B cell (primary cell): ENCODE results near the gene ZNF630.

Source experiments
- CTCF ChIP-seq: fragments of 200-600 bp; IDR thresholded peaks from one replicate; pipeline ENCODE4 v1.8.0; 2022; ENCODE audit warnings: antibody characterized with exemption, mild to moderate bottlenecking
- EZH2 ChIP-seq: IDR thresholded peaks from 2 replicates; pipeline ENCODE4 v1.6.1; 2012; ENCODE audit warnings: borderline replicate concordance, low read depth, mild to moderate bottlenecking, moderate library complexity, low read length; ENCODE audit not compliant: insufficient read depth, poor library complexity, severe bottlenecking

- no peak for TF ChIP-seq EZH2
- TF ChIP-seq CTCF, result no peak
These were observed 36.3 kb upstream of the ZNF630 start for GRCh38 chrX:48107717-48108116.
